WTC11 (cell line): ENCODE measurements around the gene CAMK2B. TPM values are rescaled to one million over a fixed set of nuclear protein-coding genes. Genes with fewer than 3 reads are reported as not detected.

Experiments used
- ATAC-seq: fragments of 200-7000 bp; cut with Tn5 transposase; 2 replicates; pipeline ENCODE4 v1.10.0; 2021; ENCODE audit warnings: mild to moderate bottlenecking, moderate library complexity
- CTCF ChIA-PET: fragments of 300-600 bp; sonication (Branson Sonifier 250); formaldehyde crosslinking; loops from one replicate; lab custom pipeline; 2021; ENCODE audit warnings: antibody characterized with exemption; lab: Charles Lee
- POLR2A ChIA-PET: fragments of 350-600 bp; sonication (Branson Sonifier 250); formaldehyde crosslinking; loops from one replicate; lab custom pipeline; 2021; ENCODE audit warnings: antibody characterized with exemption; lab: Charles Lee
- DNase-seq: peaks from one replicate; pipeline ENCODE4 v3.0.0; 2021; ENCODE audit warnings: low spot score
- H3K27ac Mint-ChIP-seq: 2 replicates; pipeline ENCODE4 v1.8.0; 2021; ENCODE audit warnings: mixed read lengths
- H3K27me3 Mint-ChIP-seq: 2 replicates; pipeline ENCODE4 v1.8.0; 2021; ENCODE audit warnings: low read depth, mild to moderate bottlenecking, moderate library complexity, mixed read lengths
- H3K36me3 Mint-ChIP-seq: 2 replicates; pipeline ENCODE4 v1.8.0; 2021; ENCODE audit warnings: mixed read lengths
- H3K4me1 Mint-ChIP-seq: 2 replicates; pipeline ENCODE4 v1.8.0; 2022; ENCODE audit warnings: mixed read lengths
- H3K4me3 Mint-ChIP-seq: 2 replicates; pipeline ENCODE4 v1.8.0; 2021; ENCODE audit warnings: mild to moderate bottlenecking, moderate library complexity, mixed read lengths
- H3K9me3 Mint-ChIP-seq: 2 replicates; pipeline ENCODE4 v1.8.0; 2021; ENCODE audit warnings: mixed read lengths
- AR ChIP-seq: fragments of 250-450 bp; sonication (Bioruptor Pico); IDR thresholded peaks from 2 replicates; pipeline ENCODE4 v1.9.0; 2021; ENCODE audit warnings: mild to moderate bottlenecking
- CREB1 ChIP-seq: sonication (generic); formaldehyde crosslinking; IDR thresholded peaks from 2 replicates; pipeline ENCODE4 v1.8.0; 2023; ENCODE audit warnings: mild to moderate bottlenecking, missing genetic modification reagents
- CREM ChIP-seq: sonication (generic); formaldehyde crosslinking; IDR thresholded peaks from 2 replicates; pipeline ENCODE4 v1.8.1; 2022; ENCODE audit warnings: mild to moderate bottlenecking, missing genetic modification reagents, moderate library complexity
- ETV6 ChIP-seq: sonication (generic); formaldehyde crosslinking; IDR thresholded peaks from 2 replicates; pipeline ENCODE4 v1.8.1; 2022; ENCODE audit warnings: mild to moderate bottlenecking, missing genetic modification reagents
- FOXP4 ChIP-seq: sonication (generic); formaldehyde crosslinking; IDR thresholded peaks from 2 replicates; pipeline ENCODE4 v1.8.0; 2022; ENCODE audit warnings: mild to moderate bottlenecking, missing genetic modification reagents
- GRHL2 ChIP-seq: fragments of 250-450 bp; sonication (Bioruptor Pico); IDR thresholded peaks from 2 replicates; pipeline ENCODE4 v1.8.0; 2022; ENCODE audit warnings: mild to moderate bottlenecking, moderate library complexity; ENCODE audit not compliant: insufficient replicate concordance, severe bottlenecking
- IRF1 ChIP-seq: sonication (generic); formaldehyde crosslinking; IDR thresholded peaks from 2 replicates; pipeline ENCODE4 v1.8.0; 2023; ENCODE audit warnings: missing genetic modification reagents
- JAZF1 ChIP-seq: fragments of 250-450 bp; sonication (Bioruptor Pico); IDR thresholded peaks from 2 replicates; pipeline ENCODE4 v1.9.0; 2021; ENCODE audit warnings: moderate library complexity, mild to moderate bottlenecking, inconsistent platforms
- NR2C2 ChIP-seq: sonication (generic); formaldehyde crosslinking; IDR thresholded peaks from 2 replicates; pipeline ENCODE4 v1.8.0; 2022; ENCODE audit warnings: mild to moderate bottlenecking, missing genetic modification reagents
- TEAD4 ChIP-seq: sonication (generic); formaldehyde crosslinking; IDR thresholded peaks from 2 replicates; pipeline ENCODE4 v1.8.0; 2022; ENCODE audit warnings: mild to moderate bottlenecking, missing genetic modification reagents
- ZNF138 ChIP-seq: sonication (generic); formaldehyde crosslinking; conservative IDR thresholded peaks from 2 replicates; pipeline ENCODE4 v1.8.1; 2022; ENCODE audit warnings: mild to moderate bottlenecking, moderate library complexity, missing genetic modification reagents
- ZNF232 ChIP-seq: sonication (generic); formaldehyde crosslinking; IDR thresholded peaks from 2 replicates; pipeline ENCODE4 v1.8.0; 2022; ENCODE audit warnings: mild to moderate bottlenecking, missing genetic modification reagents
- ZNF423 ChIP-seq: fragments of 250-450 bp; sonication (Bioruptor Pico); IDR thresholded peaks from 2 replicates; pipeline ENCODE4 v2.1.2; 2022; ENCODE audit warnings: mild to moderate bottlenecking, moderate library complexity
- ZSCAN18 ChIP-seq: fragments of 250-450 bp; sonication (Bioruptor Pico); IDR thresholded peaks from 2 replicates; pipeline ENCODE4 v2.1.2; 2022; ENCODE audit warnings: mild to moderate bottlenecking, moderate library complexity
- total RNA-seq: library from RNA; stranded (reverse); gene quantifications from 3 replicates; pipeline ENCODE4 v1.2.3, GENCODE V29; 2021
- TF ChIP-seq, protein P1 (sequence below): sonication (generic); formaldehyde crosslinking; IDR thresholded peaks from 2 replicates; pipeline ENCODE4 v1.8.0; 2023; ENCODE audit warnings: mild to moderate bottlenecking, missing genetic modification reagents
- TF ChIP-seq, protein P2 (sequence below): fragments of 250-450 bp; sonication (Bioruptor Pico); IDR thresholded peaks from 2 replicates; pipeline ENCODE4 v1.9.0; 2021; ENCODE audit warnings: moderate library complexity, mild to moderate bottlenecking, inconsistent platforms, borderline replicate concordance
- TF ChIP-seq, protein P3 (sequence below): sonication (generic); formaldehyde crosslinking; conservative IDR thresholded peaks from 2 replicates; pipeline ENCODE4 v1.8.1; 2023; ENCODE audit warnings: mild to moderate bottlenecking, low read depth, missing genetic modification reagents, moderate library complexity
- TF ChIP-seq, protein P4 (sequence below): sonication (generic); formaldehyde crosslinking; IDR thresholded peaks from 2 replicates; pipeline ENCODE4 v1.8.1; 2022; ENCODE audit warnings: mild to moderate bottlenecking, moderate library complexity, missing genetic modification reagents
- TF ChIP-seq, protein P5 (sequence below): sonication (generic); formaldehyde crosslinking; IDR thresholded peaks from 2 replicates; pipeline ENCODE4 v1.8.0; 2022; ENCODE audit warnings: mild to moderate bottlenecking, missing genetic modification reagents

The CAMK2B gene
- total RNA-seq, 1 experiment from 2014 or later = 0.44 TPM

DNA sequence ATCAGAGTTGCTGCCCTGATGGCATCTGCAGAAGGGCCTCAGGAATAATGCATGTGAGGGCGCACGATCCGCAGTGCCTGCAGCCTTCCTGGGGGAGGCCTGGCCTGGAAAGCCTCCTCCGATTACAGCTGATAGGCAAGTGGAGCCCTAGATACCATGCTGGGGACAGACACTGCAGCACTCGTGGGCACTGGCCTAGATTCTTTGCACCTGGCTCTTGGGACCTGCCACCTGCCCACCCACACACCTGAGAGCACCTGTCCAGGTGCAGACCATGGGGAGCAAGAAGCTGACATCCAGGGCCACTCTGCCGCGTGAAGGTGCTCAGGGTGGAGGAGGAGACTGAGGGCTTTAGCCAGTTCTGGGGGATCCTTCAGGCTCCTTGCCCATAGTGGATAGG lies 109.9 kb downstream of the CAMK2B start:
- peak; percentile 7 for DNase-seq
- TF ChIP-seq, protein P1, sequence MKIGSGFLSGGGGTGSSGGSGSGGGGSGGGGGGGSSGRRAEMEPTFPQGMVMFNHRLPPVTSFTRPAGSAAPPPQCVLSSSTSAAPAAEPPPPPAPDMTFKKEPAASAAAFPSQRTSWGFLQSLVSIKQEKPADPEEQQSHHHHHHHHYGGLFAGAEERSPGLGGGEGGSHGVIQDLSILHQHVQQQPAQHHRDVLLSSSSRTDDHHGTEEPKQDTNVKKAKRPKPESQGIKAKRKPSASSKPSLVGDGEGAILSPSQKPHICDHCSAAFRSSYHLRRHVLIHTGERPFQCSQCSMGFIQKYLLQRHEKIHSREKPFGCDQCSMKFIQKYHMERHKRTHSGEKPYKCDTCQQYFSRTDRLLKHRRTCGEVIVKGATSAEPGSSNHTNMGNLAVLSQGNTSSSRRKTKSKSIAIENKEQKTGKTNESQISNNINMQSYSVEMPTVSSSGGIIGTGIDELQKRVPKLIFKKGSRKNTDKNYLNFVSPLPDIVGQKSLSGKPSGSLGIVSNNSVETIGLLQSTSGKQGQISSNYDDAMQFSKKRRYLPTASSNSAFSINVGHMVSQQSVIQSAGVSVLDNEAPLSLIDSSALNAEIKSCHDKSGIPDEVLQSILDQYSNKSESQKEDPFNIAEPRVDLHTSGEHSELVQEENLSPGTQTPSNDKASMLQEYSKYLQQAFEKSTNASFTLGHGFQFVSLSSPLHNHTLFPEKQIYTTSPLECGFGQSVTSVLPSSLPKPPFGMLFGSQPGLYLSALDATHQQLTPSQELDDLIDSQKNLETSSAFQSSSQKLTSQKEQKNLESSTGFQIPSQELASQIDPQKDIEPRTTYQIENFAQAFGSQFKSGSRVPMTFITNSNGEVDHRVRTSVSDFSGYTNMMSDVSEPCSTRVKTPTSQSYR (CRISPR knock-in tag) = no peak
- TF ChIP-seq AR (CRISPR knock-in tag) (no peak), CREB1 (CRISPR knock-in tag) (no peak), ZNF138 (CRISPR knock-in tag) (no peak), ETV6 (CRISPR knock-in tag) (no peak), TEAD4 (CRISPR knock-in tag) (no peak)
- no peaks in the 10 kb centered on the region for H3K27me3 Mint-ChIP-seq
- no peaks in the 10 kb centered on the region for H3K9me3 Mint-ChIP-seq
- H3K4me3 Mint-ChIP-seq = no peak overlapping the region
- H3K27ac Mint-ChIP-seq = peak overlapping the region; percentile 31; the same call in 1 of the 2 replicates
- peaks cover 27% of the 10 kb centered on the region for H3K4me1 Mint-ChIP-seq
- ChIA-PET CTCF (interaction anchor here (1.1 to 1.7 kb wide), 3 partner anchors 8 to 21 kb away, joined by 3 to 18 read pairs (median 6); partner anchors contain the start of gene YKT6), POLR2A (no interaction called here)
- no peak for ATAC-seq
- peaks cover 18% of the 10 kb centered on the region for H3K36me3 Mint-ChIP-seq

DNA sequence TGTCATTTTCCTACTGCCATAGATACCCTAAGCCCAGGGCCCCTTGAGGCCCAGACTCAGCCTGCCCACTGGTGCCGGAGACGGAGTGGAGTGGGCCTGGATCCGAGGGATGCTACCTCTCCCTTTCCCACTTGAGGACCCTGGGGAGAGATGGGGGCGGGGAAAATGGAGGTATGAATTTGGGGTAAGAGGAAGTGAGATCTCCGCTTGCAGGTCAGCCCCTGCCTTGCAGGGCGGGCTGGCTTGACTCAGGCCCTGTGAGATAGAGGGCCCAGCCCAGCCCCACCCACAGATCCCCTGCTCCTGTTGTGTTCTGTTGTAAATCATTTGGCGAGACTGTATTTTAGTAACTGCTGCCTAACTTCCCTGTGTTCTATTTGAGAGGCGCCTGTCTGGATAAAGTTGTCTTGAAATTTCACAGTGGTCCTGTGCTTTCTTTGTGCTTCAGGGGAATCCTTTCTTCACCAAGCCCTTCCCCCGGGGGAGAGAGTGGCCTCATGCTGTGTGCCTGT lies 111.5 kb downstream of the CAMK2B start:
- no peaks in the 10 kb centered on the region for H3K27me3 Mint-ChIP-seq
- peak; percentile 14 for DNase-seq
- CTCF ChIA-PET = interaction anchor here (0.8 to 1.7 kb wide), 29 partner anchors 8 to 321 kb away, joined by 3 to 18 read pairs (median 6); partner anchors contain the start of genes DBNL, POLD2 and YKT6
- peak overlapping the region; percentile 75 for H3K27ac Mint-ChIP-seq
- POLR2A ChIA-PET = interaction anchor here (0.6 to 1.0 kb wide), 2 partner anchors 13 to 115 kb away, joined by 3 read pairs; no protein-coding TSS in a partner anchor
- peak; percentile 14 for ATAC-seq
- H3K9me3 Mint-ChIP-seq = no peaks in the 10 kb centered on the region
- peaks cover 28% of the 10 kb centered on the region for H3K36me3 Mint-ChIP-seq
- no peak overlapping the region for H3K4me3 Mint-ChIP-seq
- peaks cover 26% of the 10 kb centered on the region for H3K4me1 Mint-ChIP-seq
- TF ChIP-seq FOXP4 (CRISPR knock-in tag) (no peak), ZNF232 (CRISPR knock-in tag) (no peak), NR2C2 (CRISPR knock-in tag) (no peak), CREB1 (CRISPR knock-in tag) (no peak), ZSCAN18 (CRISPR knock-in tag) (no peak), ZNF423 (no peak), JAZF1 (CRISPR knock-in tag) (no peak), IRF1 (CRISPR knock-in tag) (no peak), GRHL2 (no peak), CREM (no peak)
- TF ChIP-seq, protein P2, sequence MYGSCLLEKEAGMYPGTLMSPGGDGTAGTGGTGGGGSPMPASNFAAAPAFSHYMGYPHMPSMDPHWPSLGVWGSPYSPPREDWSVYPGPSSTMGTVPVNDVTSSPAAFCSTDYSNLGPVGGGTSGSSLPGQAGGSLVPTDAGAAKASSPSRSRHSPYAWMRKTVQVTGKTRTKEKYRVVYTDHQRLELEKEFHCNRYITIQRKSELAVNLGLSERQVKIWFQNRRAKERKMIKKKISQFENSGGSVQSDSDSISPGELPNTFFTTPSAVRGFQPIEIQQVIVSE (CRISPR knock-in tag) = no peak
- TF ChIP-seq, protein P3, sequence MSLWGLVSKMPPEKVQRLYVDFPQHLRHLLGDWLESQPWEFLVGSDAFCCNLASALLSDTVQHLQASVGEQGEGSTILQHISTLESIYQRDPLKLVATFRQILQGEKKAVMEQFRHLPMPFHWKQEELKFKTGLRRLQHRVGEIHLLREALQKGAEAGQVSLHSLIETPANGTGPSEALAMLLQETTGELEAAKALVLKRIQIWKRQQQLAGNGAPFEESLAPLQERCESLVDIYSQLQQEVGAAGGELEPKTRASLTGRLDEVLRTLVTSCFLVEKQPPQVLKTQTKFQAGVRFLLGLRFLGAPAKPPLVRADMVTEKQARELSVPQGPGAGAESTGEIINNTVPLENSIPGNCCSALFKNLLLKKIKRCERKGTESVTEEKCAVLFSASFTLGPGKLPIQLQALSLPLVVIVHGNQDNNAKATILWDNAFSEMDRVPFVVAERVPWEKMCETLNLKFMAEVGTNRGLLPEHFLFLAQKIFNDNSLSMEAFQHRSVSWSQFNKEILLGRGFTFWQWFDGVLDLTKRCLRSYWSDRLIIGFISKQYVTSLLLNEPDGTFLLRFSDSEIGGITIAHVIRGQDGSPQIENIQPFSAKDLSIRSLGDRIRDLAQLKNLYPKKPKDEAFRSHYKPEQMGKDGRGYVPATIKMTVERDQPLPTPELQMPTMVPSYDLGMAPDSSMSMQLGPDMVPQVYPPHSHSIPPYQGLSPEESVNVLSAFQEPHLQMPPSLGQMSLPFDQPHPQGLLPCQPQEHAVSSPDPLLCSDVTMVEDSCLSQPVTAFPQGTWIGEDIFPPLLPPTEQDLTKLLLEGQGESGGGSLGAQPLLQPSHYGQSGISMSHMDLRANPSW (CRISPR knock-in tag) = no peak
- TF ChIP-seq, protein P4, sequence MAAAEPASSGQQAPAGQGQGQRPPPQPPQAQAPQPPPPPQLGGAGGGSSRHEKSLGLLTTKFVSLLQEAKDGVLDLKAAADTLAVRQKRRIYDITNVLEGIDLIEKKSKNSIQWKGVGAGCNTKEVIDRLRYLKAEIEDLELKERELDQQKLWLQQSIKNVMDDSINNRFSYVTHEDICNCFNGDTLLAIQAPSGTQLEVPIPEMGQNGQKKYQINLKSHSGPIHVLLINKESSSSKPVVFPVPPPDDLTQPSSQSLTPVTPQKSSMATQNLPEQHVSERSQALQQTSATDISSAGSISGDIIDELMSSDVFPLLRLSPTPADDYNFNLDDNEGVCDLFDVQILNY (CRISPR knock-in tag) = no peak
- TF ChIP-seq, protein P5, sequence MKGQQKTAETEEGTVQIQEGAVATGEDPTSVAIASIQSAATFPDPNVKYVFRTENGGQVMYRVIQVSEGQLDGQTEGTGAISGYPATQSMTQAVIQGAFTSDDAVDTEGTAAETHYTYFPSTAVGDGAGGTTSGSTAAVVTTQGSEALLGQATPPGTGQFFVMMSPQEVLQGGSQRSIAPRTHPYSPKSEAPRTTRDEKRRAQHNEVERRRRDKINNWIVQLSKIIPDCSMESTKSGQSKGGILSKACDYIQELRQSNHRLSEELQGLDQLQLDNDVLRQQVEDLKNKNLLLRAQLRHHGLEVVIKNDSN = no peak
